Suprapubic skin (tissue), 4 donors: ENCODE measurements around the gene FUZ. TPM values are rescaled to one million over a fixed set of nuclear protein-coding genes. Genes with fewer than 3 reads are reported as not detected.
A peak's percentile ranks its signal among the peaks of the same experiment; 100 is the strongest.

ENCODE experiments used
- DNase-seq, 2 donors: peaks; one replicate each; pipeline ENCODE4 v3.0.0-alpha.2; 2019; ENCODE audit warnings: low spot score in 2 of 2
- H3K27ac ChIP-seq: fragments of 200-600 bp; sonication (generic); one replicate; pipeline ENCODE4 v1.5.1; 2019
- H3K27me3 ChIP-seq: fragments of 200-600 bp; sonication (generic); one replicate; pipeline ENCODE4 v1.5.1; 2019
- H3K36me3 ChIP-seq: fragments of 200-600 bp; sonication (generic); one replicate; pipeline ENCODE4 v1.5.1; 2019
- H3K4me1 ChIP-seq: fragments of 200-600 bp; sonication (generic); one replicate; pipeline ENCODE4 v1.5.1; 2019
- H3K4me3 ChIP-seq: fragments of 200-600 bp; sonication (generic); one replicate; pipeline ENCODE4 v1.5.1; 2019; ENCODE audit warnings: mild to moderate bottlenecking
- H3K9me3 ChIP-seq: fragments of 200-600 bp; sonication (generic); one replicate; pipeline ENCODE4 v1.5.1; 2019
- EP300 ChIP-seq: sonication (generic); formaldehyde crosslinking; IDR thresholded peaks from one replicate; pipeline ENCODE4 v1.6.1; 2017; ENCODE audit warnings: antibody characterized with exemption
- POLR2A ChIP-seq, 2 donors: fragments of 450-650 bp; IDR thresholded peaks; one replicate each; pipeline ENCODE4 v1.6.1; 2017; ENCODE audit warnings: antibody characterized with exemption in 2 of 2, mild to moderate bottlenecking in 2 of 2, moderate library complexity in 2 of 2
- POLR2AphosphoS5 ChIP-seq, 3 donors: sonication (generic); formaldehyde crosslinking; IDR thresholded peaks; one replicate each; pipeline ENCODE4 v1.6.1; 2017; ENCODE audit warnings: antibody characterized with exemption in 3 of 3
- WGBS: methylation state at CpG from one replicate; pipeline ENCODE4 v1.1.5; 2018; 5-methylcytosine and 5-hydroxymethylcytosine counted together
- total RNA-seq, 4 donors: library from RNA; depleted of rRNA; stranded (reverse); fragments of >200 nt; gene quantifications; one replicate each; pipeline ENCODE4 v1.1.0, GENCODE V29; 2016
- TF ChIP-seq, protein P1 (sequence below), 2 donors: fragments of 200-600 bp in 1 of 2; fragments of 450-650 bp in 1 of 2; sonication (generic) in 1 of 2; IDR thresholded peaks; one replicate each; pipeline ENCODE4 v1.5.1; 2016 to 2019; ENCODE audit warnings: antibody characterized with exemption in 2 of 2, mild to moderate bottlenecking in 1 of 2, moderate library complexity in 1 of 2

The FUZ gene
- total RNA-seq, 4 donors from 2014 or later, result 9.4 to 24.2 (median 14.4) TPM

DNA sequence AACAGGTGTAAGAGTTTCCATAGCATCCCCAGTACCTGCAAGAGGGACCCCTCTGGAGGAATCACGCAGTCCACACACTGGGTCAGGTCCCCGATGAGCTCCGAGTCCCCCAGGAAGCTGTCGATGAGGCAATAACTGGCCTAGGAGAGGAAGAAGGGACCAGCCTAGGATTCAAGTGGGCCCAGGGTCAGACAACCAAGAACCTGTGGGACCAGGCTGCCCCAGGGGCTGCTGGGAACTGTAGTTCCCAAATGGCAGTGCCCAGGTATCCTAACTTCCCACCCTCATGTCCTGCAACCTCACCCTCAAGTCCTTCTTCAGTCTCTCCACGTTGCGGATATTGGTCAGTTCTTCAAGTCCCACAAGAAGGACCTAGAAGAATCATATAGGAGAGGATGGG lies 1.8 kb downstream of the FUZ start:
- peaks cover 36% of the 10 kb centered on the region for H3K4me1 ChIP-seq
- H3K9me3 ChIP-seq, result no peaks in the 10 kb centered on the region
- DNase-seq, result no peak
- peaks cover 6% of the 10 kb centered on the region for H3K36me3 ChIP-seq
- WGBS, result 93% methylated on average over 6 of the region's 6 CpGs
- no peak overlapping the region for H3K27ac ChIP-seq
- TF ChIP-seq, protein P1, sequence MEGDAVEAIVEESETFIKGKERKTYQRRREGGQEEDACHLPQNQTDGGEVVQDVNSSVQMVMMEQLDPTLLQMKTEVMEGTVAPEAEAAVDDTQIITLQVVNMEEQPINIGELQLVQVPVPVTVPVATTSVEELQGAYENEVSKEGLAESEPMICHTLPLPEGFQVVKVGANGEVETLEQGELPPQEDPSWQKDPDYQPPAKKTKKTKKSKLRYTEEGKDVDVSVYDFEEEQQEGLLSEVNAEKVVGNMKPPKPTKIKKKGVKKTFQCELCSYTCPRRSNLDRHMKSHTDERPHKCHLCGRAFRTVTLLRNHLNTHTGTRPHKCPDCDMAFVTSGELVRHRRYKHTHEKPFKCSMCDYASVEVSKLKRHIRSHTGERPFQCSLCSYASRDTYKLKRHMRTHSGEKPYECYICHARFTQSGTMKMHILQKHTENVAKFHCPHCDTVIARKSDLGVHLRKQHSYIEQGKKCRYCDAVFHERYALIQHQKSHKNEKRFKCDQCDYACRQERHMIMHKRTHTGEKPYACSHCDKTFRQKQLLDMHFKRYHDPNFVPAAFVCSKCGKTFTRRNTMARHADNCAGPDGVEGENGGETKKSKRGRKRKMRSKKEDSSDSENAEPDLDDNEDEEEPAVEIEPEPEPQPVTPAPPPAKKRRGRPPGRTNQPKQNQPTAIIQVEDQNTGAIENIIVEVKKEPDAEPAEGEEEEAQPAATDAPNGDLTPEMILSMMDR (IDR thresholded peaks at IDR 0.05), result no peak
- TF ChIP-seq EP300 (no peak), POLR2AphosphoS5 (IDR thresholded peaks at IDR 0.05) (no peak), POLR2A (IDR thresholded peaks at IDR 0.05) (no peak)
- no peak overlapping the region for H3K4me3 ChIP-seq
- H3K27me3 ChIP-seq, result no peaks in the 10 kb centered on the region

DNA sequence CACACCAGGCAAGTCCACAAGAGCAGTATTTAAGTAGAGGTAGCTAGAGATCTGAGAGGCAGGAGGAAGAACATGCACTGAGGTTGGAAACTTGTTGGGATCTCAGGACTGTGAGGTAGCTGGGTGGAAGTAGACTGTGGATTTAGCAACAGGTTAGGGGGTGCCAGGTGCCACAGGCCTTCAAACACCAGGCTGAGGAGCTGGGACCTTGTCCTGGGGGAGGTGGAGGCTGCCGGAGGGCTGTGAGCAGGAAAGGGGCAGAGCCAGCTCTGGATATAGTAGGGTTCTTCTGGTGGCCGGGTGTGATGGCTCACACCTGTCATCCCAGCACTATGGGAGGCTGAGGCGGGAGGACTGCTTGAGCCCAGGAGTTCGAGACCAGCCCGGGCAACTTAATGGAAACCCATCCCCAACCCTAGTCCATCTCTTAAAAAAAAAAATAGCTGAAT lies 3.1 kb downstream of the FUZ start:
- peak overlapping the region; percentile 70 for H3K27ac ChIP-seq
- WGBS, result 88% methylated on average over 5 of the region's 5 CpGs
- H3K27me3 ChIP-seq, result no peaks in the 10 kb centered on the region
- H3K4me3 ChIP-seq, result peak overlapping the region; percentile 79
- peaks cover 13% of the 10 kb centered on the region for H3K36me3 ChIP-seq
- DNase-seq, result peak in 1 of 2 donors; percentile 65
- peaks cover 36% of the 10 kb centered on the region for H3K4me1 ChIP-seq
- H3K9me3 ChIP-seq, result no peaks in the 10 kb centered on the region
- no peak for TF ChIP-seq POLR2A (IDR thresholded peaks at IDR 0.05)
- TF ChIP-seq, protein P1 (IDR thresholded peaks at IDR 0.05), result no peak
- TF ChIP-seq POLR2AphosphoS5 (IDR thresholded peaks at IDR 0.05), result no peak
- no peak for TF ChIP-seq EP300

DNA sequence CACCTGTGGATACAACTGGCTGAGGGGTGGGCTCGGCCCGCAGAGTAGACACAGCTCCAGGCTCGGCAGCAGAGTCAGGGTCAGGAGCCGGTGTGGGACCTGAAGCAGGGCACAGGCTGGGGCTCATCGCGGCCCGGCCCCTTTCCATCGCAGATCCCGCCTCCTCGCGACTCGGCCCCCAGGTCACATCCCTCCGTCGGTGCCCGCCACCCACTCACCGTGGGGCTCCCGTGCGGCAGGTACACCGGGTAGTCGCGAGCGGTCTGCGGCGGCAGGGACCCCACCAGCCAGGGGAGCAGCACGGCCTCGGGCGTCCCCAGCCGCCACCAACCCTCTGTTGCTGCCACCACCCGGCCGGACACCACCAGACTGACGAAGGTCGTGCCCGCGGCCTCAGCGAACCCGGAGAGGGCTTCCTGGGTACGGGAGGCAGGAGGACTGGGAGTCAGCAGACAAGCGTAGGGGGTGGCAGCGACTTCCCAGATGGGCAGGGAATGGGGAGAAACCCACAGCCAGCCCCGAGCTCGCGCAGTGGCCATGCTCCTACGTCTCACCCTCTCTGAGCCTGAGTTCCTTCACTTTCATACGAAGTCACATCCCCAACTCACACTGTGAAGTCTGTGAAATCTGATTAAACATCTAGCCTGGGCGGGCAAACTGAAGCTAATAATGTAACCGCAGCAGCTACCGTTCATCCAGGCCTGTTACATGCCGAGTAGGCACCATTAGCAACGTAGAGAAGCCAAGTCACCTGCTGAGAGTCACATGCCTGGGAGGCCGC lies 3.7 kb downstream of the FUZ start:
- 26% methylated on average over 6 of the region's 50 CpGs for WGBS
- Histone ChIP-seq H3K9me3 (no peaks in the 10 kb centered on the region), H3K4me3 (peak overlapping the region; percentile 79), H3K4me1 (peaks cover 36% of the 10 kb centered on the region), H3K27ac (peak overlapping the region; percentile 70), H3K27me3 (no peaks in the 10 kb centered on the region), H3K36me3 (peaks cover 17% of the 10 kb centered on the region)
- TF ChIP-seq POLR2A (IDR thresholded peaks at IDR 0.05) (peak in 1 of 2 donors; percentile 31), POLR2AphosphoS5 (IDR thresholded peaks at IDR 0.05) (no peak), EP300 (no peak)
- TF ChIP-seq, protein P1 (IDR thresholded peaks at IDR 0.05), result no peak
- peak; percentile 86 to 88 for DNase-seq

DNA sequence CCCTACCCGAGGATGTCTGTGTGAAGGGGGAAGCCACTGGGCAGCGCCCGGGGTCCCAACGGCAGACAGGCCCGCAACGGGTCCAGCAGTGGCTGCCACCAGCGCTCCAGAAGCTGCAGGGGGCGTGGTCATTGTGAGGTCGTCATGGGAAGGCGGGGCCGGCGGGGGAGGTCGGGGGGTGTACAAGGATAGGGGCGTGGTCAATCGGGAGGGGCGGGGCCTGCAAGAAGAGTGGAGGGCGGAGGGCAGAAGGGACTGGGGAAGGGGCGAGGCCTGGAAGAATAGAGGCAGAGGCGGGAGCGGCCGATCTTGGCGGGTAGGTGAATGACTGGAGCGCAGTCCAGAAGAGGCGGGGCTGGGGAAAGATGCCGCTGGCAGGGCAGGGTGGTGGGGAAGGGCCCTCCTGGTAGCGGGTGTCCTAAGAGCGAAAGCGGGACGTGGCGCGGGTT lies 4.4 kb downstream of the FUZ start:
- Histone ChIP-seq H3K9me3 (no peaks in the 10 kb centered on the region), H3K4me1 (peaks cover 33% of the 10 kb centered on the region), H3K27ac (peak overlapping the region; percentile 70), H3K36me3 (peaks cover 23% of the 10 kb centered on the region), H3K27me3 (no peaks in the 10 kb centered on the region), H3K4me3 (peak overlapping the region; percentile 79)
- 2% methylated on average over 27 of the region's 31 CpGs for WGBS
- no peak for TF ChIP-seq POLR2A (IDR thresholded peaks at IDR 0.05)
- TF ChIP-seq POLR2AphosphoS5 (IDR thresholded peaks at IDR 0.05), result no peak
- TF ChIP-seq, protein P1 (IDR thresholded peaks at IDR 0.05), result no peak
- no peak for TF ChIP-seq EP300
- peak; percentile 99 for DNase-seq

DNA sequence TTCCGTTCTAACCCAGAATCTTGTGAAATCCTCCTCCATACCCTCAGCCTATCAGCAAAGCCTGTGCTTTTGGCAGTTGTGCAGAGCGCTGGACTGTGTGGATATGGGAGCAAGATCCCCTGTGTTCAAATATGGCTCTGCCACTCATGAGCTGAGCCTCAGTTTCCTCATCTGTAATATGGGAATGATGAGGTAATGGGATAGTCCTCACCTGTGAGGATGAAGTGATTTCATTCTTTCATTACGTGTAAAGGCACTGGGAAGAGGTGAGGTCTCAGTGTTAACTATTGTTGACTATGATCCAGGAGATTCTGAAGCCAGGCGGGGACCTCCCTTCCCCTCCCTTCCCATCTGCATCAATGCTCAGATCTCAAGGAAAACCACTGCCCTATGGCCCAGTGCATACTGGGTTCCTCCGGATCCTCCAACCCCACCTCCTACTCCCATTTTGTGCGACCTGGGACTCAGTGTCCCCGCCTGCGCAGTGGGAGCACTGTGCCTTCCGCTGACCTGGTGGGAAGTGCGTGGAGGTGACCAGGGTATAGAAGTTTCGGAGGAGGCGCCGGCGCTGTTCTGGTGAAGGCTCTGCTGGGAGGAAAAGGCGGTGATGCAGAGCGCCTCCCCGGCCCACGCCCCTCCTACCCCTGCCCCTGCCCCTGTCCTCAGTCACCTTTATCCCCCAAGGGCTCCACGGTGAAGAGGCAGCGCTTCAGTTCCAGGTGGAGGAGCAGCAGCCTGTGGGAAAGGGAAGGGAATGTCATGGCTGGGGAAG lies 5.0 kb downstream of the FUZ start:
- Histone ChIP-seq H3K4me3 (peak overlapping the region; percentile 79), H3K27me3 (no peaks in the 10 kb centered on the region), H3K27ac (no peak overlapping the region), H3K9me3 (no peaks in the 10 kb centered on the region), H3K4me1 (peaks cover 31% of the 10 kb centered on the region), H3K36me3 (peaks cover 30% of the 10 kb centered on the region)
- DNase-seq, result peak in 1 of 2 donors; percentile 80
- TF ChIP-seq EP300, result no peak
- TF ChIP-seq POLR2AphosphoS5 (IDR thresholded peaks at IDR 0.05), result no peak
- TF ChIP-seq POLR2A (IDR thresholded peaks at IDR 0.05), result no peak
- TF ChIP-seq, protein P1 (IDR thresholded peaks at IDR 0.05), result no peak
- 60% methylated on average over 13 of the region's 20 CpGs for WGBS
